AG04449 (cell line): ENCODE data around the gene PGA4.
"Not testable (repeated sequence)": the region's sequence is repeated elsewhere in the genome, so short reads cannot be mapped to it uniquely, and the experiment has no call there.

Experiments
- CTCF ChIA-PET: fragments of 350-600 bp; formaldehyde crosslinking; extraction: SDS; loops from one replicate; lab custom pipeline; 2021; ENCODE audit warnings: antibody characterized with exemption; lab: Yijun Ruan, JAX
- POLR2A ChIA-PET: fragments of 400-600, 350-600 bp; formaldehyde crosslinking; extraction: SDS; loops from one replicate; lab custom pipeline; 2020; ENCODE audit warnings: antibody characterized with exemption, inconsistent platforms; lab: Yijun Ruan, JAX
- DNase-seq: peaks from one replicate; pipeline ENCODE4 v3.0.0-alpha.2; 2010; ENCODE audit warnings: low read depth, low spot score
- H3K4me3 ChIP-seq: 2 replicates; pipeline ENCODE4 v1.5.1; 2011; ENCODE audit warnings: low read depth, mild to moderate bottlenecking, control low read depth, low read length
- TF ChIP-seq, protein P1 (sequence below): IDR thresholded peaks from one replicate; pipeline ENCODE4 v1.5.1; 2011; ENCODE audit warnings: mild to moderate bottlenecking, moderate library complexity, low read length, control low read depth, inconsistent platforms; ENCODE audit not compliant: insufficient read depth; ENCODE audit errors: missing control alignments

PGA4 gene

DNA sequence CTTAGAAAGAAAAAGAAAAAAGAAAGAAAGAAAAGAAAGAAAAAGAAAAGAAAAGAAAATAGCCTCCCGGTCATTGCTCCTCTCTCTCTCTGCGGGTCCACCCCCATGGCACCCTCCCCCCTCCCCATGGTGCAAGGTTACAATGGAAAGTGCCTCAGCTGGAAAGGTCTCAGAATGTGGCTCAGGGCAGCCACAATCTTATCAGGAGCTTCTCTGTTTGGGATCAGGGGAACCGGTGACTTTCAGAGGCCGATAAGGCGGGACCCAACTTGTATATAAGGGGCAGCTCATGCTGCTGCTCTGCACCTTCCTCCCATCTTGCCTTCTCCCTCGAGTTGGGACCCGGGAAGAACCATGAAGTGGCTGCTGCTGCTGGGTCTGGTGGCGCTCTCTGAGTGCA is at the start of gene PGA4:
TSS of gene PGA4 (plus strand) at position 301 of the 400 bp plus-strand sequence. CDS start at position 355, 54 bp downstream.
- POLR2A ChIA-PET, CTCF ChIA-PET, DNase-seq, H3K4me3 ChIP-seq: not testable (repeated sequence)

DNA sequence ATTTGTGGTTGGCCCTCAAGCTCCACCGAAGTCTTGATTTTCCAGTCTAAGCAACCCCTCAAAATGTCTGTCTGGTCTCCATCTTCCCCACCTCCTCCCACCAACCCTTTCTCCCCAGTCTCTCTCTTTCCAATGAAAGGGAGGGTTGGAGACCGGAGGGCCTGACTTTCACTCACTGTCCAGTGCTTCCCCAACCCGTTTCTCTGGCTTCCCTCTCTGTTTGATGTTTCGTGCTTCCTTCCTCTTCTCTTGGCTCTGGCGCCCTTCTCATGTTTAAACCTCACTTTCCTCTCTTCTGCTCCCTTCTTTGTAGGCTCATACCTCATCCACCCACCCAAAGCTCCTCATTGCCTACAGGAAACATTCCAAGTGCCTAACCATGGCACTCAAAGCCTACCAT is 49.8 kb upstream of the PGA4 start:
- H3K4me3 ChIP-seq, result no peak overlapping the region
- DNase-seq, result no peak
- ChIA-PET POLR2A (no interaction called here), CTCF (interaction anchor here (1.0 to 4.5 kb wide), 6 partner anchors 15 to 341 kb away, joined by 3 to 26 read pairs (median 6); no protein-coding TSS in a partner anchor)
- TF ChIP-seq, protein P1, sequence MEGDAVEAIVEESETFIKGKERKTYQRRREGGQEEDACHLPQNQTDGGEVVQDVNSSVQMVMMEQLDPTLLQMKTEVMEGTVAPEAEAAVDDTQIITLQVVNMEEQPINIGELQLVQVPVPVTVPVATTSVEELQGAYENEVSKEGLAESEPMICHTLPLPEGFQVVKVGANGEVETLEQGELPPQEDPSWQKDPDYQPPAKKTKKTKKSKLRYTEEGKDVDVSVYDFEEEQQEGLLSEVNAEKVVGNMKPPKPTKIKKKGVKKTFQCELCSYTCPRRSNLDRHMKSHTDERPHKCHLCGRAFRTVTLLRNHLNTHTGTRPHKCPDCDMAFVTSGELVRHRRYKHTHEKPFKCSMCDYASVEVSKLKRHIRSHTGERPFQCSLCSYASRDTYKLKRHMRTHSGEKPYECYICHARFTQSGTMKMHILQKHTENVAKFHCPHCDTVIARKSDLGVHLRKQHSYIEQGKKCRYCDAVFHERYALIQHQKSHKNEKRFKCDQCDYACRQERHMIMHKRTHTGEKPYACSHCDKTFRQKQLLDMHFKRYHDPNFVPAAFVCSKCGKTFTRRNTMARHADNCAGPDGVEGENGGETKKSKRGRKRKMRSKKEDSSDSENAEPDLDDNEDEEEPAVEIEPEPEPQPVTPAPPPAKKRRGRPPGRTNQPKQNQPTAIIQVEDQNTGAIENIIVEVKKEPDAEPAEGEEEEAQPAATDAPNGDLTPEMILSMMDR, result no peak

DNA sequence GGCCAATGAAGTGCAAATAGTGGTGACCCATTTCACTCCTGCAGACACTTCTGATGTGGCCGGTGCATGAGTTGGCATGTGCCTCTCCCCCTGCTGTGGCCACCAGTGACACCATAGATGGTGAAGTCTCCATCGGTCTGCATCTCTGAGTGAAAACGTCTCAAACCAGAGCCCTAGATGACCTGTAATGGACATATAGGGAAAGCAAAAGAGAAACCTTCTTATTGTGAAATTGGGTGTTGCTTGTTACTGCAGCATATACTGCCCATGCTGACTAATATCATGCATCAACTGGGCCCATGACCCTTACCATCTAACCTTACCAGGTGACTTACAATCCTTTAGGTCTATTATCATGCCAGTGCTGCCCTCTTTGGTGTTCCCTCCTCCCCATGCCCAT is 49.3 kb upstream of the PGA4 start:
- no peak overlapping the region for H3K4me3 ChIP-seq
- TF ChIP-seq, protein P1, result no peak
- DNase-seq, result no peak
- ChIA-PET POLR2A (no interaction called here), CTCF (interaction anchor here (1.0 to 1.7 kb wide), 7 partner anchors 9 to 341 kb away, joined by 3 to 12 read pairs (median 4); no protein-coding TSS in a partner anchor)

DNA sequence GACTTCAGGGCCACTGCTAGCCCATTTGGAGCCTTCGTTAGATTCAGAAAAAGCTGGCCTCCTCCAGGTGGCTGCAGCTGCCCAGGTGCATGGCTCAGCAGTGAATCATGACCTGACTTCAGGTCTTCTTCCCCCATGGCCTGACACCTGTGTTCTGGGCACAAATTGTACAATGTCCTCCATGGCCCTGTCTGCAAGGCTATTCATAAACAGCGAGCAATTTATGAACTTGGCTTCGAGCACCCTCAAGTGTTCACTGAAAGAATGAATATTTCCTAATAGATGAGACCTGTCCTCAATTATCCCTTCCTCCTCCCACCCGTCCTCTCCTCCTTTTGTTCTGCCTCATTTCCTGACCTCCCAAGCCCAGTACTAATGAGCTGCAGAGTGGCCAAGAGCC is 48.7 kb upstream of the PGA4 start:
- ChIA-PET CTCF (interaction anchor here (0.7 to 1.7 kb wide), 13 partner anchors 9 to 342 kb away, joined by 3 to 16 read pairs (median 4); no protein-coding TSS in a partner anchor), POLR2A (no interaction called here)
- no peak for DNase-seq
- H3K4me3 ChIP-seq, result no peak overlapping the region
- TF ChIP-seq, protein P1, result no peak

DNA sequence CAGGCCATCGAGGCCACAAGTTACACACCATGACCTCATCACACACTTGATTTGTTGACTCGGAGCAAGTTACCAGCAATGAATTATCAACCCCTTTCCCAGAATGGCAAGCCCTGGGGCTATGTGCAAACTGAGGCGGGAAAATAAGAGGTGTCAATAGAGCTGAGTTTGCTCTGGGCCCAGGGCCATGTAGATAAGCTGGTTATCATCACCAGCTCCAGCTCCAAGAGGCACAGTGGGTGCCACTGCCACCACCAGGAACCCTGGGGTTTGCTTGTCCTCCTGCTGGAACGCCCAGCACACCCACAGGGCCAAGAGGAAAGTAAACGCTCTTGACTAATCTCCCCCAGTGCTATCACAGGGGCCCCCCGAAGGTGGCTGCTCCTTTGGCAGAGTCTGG is 47.9 kb upstream of the PGA4 start:
- ChIA-PET CTCF (interaction anchor here (0.9 to 1.7 kb wide), 11 partner anchors 8 to 342 kb away, joined by 3 to 16 read pairs (median 4); no protein-coding TSS in a partner anchor), POLR2A (no interaction called here)
- TF ChIP-seq, protein P1, result no peak
- DNase-seq, result no peak
- no peak overlapping the region for H3K4me3 ChIP-seq

DNA sequence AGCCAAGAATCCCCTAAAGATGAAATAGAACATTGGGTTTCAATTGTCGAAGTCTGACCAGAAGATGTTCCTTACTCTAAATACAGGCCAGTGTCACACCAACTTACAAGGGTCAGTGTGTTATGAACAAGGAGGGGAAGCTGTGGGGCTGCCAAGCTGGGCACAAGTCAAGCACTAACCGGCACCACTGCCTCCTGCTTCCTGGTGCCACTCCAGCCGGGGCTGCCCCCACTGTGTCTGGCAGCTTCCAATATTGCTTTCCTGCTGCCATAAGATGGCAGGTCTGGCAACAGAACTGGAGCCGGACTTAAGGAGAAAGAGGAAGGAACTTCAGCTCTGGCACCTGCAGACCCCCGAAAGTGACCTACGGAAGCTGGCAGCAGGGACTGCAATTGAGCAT is 47.2 kb upstream of the PGA4 start:
- POLR2A ChIA-PET, result interaction anchor here (1.5 kb wide), 1 partner anchor 13 kb away, joined by 3 read pairs; the partner anchor contains the start of gene VPS37C

More for the DNA sequence above, 47.2 kb upstream of the PGA4 start:
- TF ChIP-seq, protein P1, result no peak
- no peak overlapping the region for H3K4me3 ChIP-seq
- CTCF ChIA-PET, result interaction anchor here (1.3 to 2.2 kb wide), 7 partner anchors 10 to 398 kb away, joined by 5 to 16 read pairs (median 7); no protein-coding TSS in a partner anchor
- DNase-seq, result no peak
